Upper lobe of left lung (tissue), 4 donors: ENCODE results near the gene CALCR.
"Not testable (repeated sequence)": the region's sequence is repeated elsewhere in the genome, so short reads cannot be mapped to it uniquely, and the experiment has no call there.

ENCODE experiments used
- EP300 ChIP-seq, 4 donors: sonication (generic); formaldehyde crosslinking; IDR thresholded peaks; one replicate each; pipeline ENCODE4 v1.5.1; 2017; ENCODE audit warnings: antibody characterized with exemption in 4 of 4, control low read depth in 2 of 4
- POLR2A ChIP-seq, 4 donors: fragments of 450-650 bp; IDR thresholded peaks; one replicate each; pipeline ENCODE4 v1.5.1; 2016 to 2017; ENCODE audit warnings: antibody characterized with exemption in 4 of 4, mild to moderate bottlenecking in 2 of 4
- POLR2AphosphoS5 ChIP-seq, 2 donors: sonication (generic); formaldehyde crosslinking; IDR thresholded peaks; one replicate each; pipeline ENCODE4 v1.5.1; 2017; ENCODE audit warnings: antibody characterized with exemption in 2 of 2
- TF ChIP-seq, protein P1 (sequence below), 6 experiments: fragments of 450-650 bp in 4 of 6; fragments of 200-600 bp in 2 of 6; sonication (generic) in 2 of 6; IDR thresholded peaks; one replicate each; pipeline ENCODE4 v1.5.1; 2016 to 2019; ENCODE audit warnings: antibody characterized with exemption in 6 of 6

DNA sequence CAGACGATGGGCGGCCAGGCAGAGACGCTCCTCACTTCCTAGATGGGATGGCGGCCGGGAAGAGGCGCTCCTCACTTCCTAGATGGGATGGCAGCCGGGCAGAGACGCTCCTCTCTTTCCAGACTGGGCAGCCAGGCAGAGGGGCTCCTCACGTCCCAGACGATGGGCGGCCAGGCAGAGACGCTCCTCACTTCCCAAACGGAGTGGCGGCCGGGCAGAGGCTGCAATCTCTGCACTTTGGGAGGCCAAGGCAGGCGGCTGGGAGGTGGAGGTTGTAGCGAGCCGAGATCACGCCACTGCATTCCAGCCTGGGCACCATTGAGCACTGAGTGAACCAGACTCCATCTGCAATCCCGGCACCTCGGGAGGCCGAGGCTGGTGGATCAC, 11.9 kb upstream of the CALCR start:
- TF ChIP-seq, protein P1, sequence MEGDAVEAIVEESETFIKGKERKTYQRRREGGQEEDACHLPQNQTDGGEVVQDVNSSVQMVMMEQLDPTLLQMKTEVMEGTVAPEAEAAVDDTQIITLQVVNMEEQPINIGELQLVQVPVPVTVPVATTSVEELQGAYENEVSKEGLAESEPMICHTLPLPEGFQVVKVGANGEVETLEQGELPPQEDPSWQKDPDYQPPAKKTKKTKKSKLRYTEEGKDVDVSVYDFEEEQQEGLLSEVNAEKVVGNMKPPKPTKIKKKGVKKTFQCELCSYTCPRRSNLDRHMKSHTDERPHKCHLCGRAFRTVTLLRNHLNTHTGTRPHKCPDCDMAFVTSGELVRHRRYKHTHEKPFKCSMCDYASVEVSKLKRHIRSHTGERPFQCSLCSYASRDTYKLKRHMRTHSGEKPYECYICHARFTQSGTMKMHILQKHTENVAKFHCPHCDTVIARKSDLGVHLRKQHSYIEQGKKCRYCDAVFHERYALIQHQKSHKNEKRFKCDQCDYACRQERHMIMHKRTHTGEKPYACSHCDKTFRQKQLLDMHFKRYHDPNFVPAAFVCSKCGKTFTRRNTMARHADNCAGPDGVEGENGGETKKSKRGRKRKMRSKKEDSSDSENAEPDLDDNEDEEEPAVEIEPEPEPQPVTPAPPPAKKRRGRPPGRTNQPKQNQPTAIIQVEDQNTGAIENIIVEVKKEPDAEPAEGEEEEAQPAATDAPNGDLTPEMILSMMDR (IDR thresholded peaks at IDR 0.05) = not testable (repeated sequence)
- TF ChIP-seq POLR2A, EP300, POLR2AphosphoS5 (IDR thresholded peaks at IDR 0.05): not testable (repeated sequence)
